HCT116 (cell line): ENCODE data around the gene TTLL9.

Source experiments
- EZH2 ChIP-seq: fragments of 200-600 bp; sonication (generic); IDR thresholded peaks from 2 replicates; pipeline ENCODE4 v1.6.1; 2017; ENCODE audit warnings: antibody characterized with exemption, mixed run types
- TF ChIP-seq, protein P1 (sequence below): IDR thresholded peaks from 2 replicates; pipeline ENCODE4 v1.6.1; 2012
- TF ChIP-seq, protein P2 (sequence below): IDR thresholded peaks from 2 replicates; pipeline ENCODE4 v1.6.1; 2012; ENCODE audit warnings: low read depth

- TF ChIP-seq, protein P1, sequence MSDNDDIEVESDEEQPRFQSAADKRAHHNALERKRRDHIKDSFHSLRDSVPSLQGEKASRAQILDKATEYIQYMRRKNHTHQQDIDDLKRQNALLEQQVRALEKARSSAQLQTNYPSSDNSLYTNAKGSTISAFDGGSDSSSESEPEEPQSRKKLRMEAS, result no peak
- TF ChIP-seq EZH2, result no peak
- TF ChIP-seq, protein P2, sequence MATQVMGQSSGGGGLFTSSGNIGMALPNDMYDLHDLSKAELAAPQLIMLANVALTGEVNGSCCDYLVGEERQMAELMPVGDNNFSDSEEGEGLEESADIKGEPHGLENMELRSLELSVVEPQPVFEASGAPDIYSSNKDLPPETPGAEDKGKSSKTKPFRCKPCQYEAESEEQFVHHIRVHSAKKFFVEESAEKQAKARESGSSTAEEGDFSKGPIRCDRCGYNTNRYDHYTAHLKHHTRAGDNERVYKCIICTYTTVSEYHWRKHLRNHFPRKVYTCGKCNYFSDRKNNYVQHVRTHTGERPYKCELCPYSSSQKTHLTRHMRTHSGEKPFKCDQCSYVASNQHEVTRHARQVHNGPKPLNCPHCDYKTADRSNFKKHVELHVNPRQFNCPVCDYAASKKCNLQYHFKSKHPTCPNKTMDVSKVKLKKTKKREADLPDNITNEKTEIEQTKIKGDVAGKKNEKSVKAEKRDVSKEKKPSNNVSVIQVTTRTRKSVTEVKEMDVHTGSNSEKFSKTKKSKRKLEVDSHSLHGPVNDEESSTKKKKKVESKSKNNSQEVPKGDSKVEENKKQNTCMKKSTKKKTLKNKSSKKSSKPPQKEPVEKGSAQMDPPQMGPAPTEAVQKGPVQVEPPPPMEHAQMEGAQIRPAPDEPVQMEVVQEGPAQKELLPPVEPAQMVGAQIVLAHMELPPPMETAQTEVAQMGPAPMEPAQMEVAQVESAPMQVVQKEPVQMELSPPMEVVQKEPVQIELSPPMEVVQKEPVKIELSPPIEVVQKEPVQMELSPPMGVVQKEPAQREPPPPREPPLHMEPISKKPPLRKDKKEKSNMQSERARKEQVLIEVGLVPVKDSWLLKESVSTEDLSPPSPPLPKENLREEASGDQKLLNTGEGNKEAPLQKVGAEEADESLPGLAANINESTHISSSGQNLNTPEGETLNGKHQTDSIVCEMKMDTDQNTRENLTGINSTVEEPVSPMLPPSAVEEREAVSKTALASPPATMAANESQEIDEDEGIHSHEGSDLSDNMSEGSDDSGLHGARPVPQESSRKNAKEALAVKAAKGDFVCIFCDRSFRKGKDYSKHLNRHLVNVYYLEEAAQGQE, result no peak
These were observed 29.3 kb upstream of the TTLL9 start for GRCh38 chr20:31840906-31841816.
